ENCODE data around the gene ZMAT5. TPM values are rescaled to one million over a fixed set of nuclear protein-coding genes. Genes with fewer than 3 reads are reported as not detected.

The ZMAT5 gene
- total RNA-seq, 1 donor from 2014 or later: 22.6 TPM

GRCh38 chr22:29700900-29701154 is 66.0 kb downstream of the ZMAT5 start:
- no peak for TF ChIP-seq CTCF (IDR thresholded peaks at IDR 0.05)
- POLR2A ChIA-PET: no interaction called here
- no peak overlapping the region for H3K27ac Mint-ChIP-seq
- intact Hi-C loops (cut with micrococcal nuclease): no loop called here
- H3K4me3 Mint-ChIP-seq: no peak overlapping the region
- peaks cover 23% of the 10 kb centered on the region for H3K36me3 Mint-ChIP-seq (ENCODE audit: low read depth)
- peaks cover 20% of the 10 kb centered on the region for H3K4me1 Mint-ChIP-seq
- ATAC-seq (ENCODE audit: low read depth): no peak
- CTCF ChIA-PET: interaction anchor here (1.6 kb wide), 1 partner anchor 304 kb away, joined by 6 read pairs; no protein-coding TSS in a partner anchor
- H3K9me3 Mint-ChIP-seq: no peaks in the 10 kb centered on the region
- no peak for DNase-seq
- H3K27me3 Mint-ChIP-seq: peaks cover 4% of the 10 kb centered on the region

- Mint-ChIP-seq H3K4me1 (peaks cover 20% of the 10 kb centered on the region), H3K36me3 (ENCODE audit: low read depth) (peaks cover 28% of the 10 kb centered on the region), H3K27me3 (peaks cover 4% of the 10 kb centered on the region), H3K4me3 (no peak overlapping the region), H3K9me3 (no peaks in the 10 kb centered on the region), H3K27ac (no peak overlapping the region)
- POLR2A ChIA-PET: no interaction called here
- intact Hi-C loops (cut with micrococcal nuclease): no loop called here
- CTCF ChIA-PET: no interaction called here
- no peak for DNase-seq
- TF ChIP-seq CTCF (IDR thresholded peaks at IDR 0.05): no peak
- ATAC-seq (ENCODE audit: low read depth): no peak
Measured at GRCh38 chr22:29700206-29700899, 66.5 kb downstream of the ZMAT5 start.

DNA sequence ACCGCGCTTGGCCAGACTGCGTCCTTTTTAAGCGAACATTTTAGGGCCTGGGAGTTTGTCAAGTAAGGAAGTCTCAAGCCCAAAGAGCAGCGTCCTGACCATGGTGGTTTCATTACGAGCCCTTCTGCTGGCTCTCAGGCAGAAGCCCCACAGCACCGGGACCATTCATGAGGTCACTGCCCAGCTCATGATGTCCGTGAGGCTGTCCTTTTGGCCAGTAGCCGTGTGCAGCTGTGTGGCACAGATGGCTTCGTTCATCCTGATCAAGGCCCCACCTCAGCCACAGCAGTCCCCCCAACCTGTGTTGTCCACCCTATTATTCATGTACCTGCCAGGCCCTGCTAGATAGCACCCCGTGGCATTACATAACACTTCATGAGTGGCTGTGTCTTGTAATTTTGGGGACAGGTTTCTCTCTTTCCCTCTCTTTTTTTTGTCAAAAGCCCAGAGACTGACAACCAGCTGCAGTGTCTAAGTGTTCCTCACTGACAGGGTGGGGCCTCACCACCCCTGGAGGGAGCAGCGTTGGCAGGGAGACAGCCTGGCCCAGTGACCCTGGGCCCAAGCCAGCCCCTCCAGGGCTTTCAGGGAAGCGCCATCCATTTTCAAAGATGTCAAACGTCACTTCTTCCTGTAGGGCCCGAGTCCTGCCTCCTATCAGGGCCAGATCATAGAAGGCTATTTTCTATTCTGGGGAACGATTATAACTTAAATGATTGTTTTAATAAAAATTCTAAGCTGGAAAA is 68.8 kb downstream of the ZMAT5 start:
- ChIA-PET CTCF (no interaction called here), POLR2A (no interaction called here)
- ATAC-seq (ENCODE audit: low read depth) (no peak), DNase-seq (no peak)
- Mint-ChIP-seq H3K4me3 (no peak overlapping the region), H3K36me3 (ENCODE audit: low read depth) (peaks cover 49% of the 10 kb centered on the region), H3K27ac (no peak overlapping the region), H3K27me3 (peaks cover 2% of the 10 kb centered on the region), H3K4me1 (peaks cover 18% of the 10 kb centered on the region), H3K9me3 (no peaks in the 10 kb centered on the region)
- TF ChIP-seq CTCF (IDR thresholded peaks at IDR 0.05): no peak
- intact Hi-C loops (cut with micrococcal nuclease): no loop called here

GRCh38 chr22:29695129-29695926 is 71.5 kb downstream of the ZMAT5 start:
- H3K27ac Mint-ChIP-seq: no peak overlapping the region
- no peaks in the 10 kb centered on the region for H3K4me1 Mint-ChIP-seq
- H3K9me3 Mint-ChIP-seq: no peaks in the 10 kb centered on the region
- TF ChIP-seq CTCF (IDR thresholded peaks at IDR 0.05): no peak
- DNase-seq (no peak), ATAC-seq (ENCODE audit: low read depth) (no peak)
- POLR2A ChIA-PET: no interaction called here
- intact Hi-C loops (cut with micrococcal nuclease): no loop called here
- peaks cover 57% of the 10 kb centered on the region for H3K36me3 Mint-ChIP-seq (ENCODE audit: low read depth)
- H3K27me3 Mint-ChIP-seq: no peaks in the 10 kb centered on the region
- H3K4me3 Mint-ChIP-seq: no peak overlapping the region
- CTCF ChIA-PET: no interaction called here

DNA sequence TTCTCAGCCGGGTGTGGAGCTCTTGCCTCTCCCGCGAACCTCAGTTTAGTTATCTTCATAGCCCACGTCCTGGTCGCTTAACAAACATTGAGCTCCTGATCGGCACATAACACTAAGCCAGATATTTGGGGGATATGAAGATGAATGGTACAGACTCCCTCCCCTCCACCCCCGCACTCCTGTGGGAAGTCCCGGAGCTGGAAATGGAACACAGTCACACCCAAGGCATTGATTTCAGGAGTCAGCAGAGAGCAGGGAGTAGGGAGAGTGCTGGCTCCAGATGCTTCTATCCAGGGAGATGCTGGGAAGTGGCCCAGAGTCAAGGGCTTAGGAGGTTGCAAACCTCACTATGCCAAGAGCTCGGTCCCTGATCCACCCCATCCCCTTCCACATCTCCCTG is 73.1 kb downstream of the ZMAT5 start:
- POLR2A ChIA-PET: interaction anchor here (1.0 kb wide), 1 partner anchor 14 kb away, joined by 3 read pairs; no protein-coding TSS in a partner anchor
- CTCF ChIA-PET: no interaction called here
- Mint-ChIP-seq H3K4me3 (no peak overlapping the region), H3K36me3 (ENCODE audit: low read depth) (peaks cover 60% of the 10 kb centered on the region), H3K27me3 (no peaks in the 10 kb centered on the region), H3K4me1 (no peaks in the 10 kb centered on the region), H3K27ac (no peak overlapping the region), H3K9me3 (no peaks in the 10 kb centered on the region)
- ATAC-seq (ENCODE audit: low read depth) (no peak), DNase-seq (no peak)
- intact Hi-C loops (cut with micrococcal nuclease): no loop called here
- TF ChIP-seq CTCF (IDR thresholded peaks at IDR 0.05): no peak

Data from activated B cell treated with CpG ODN at 0.5 μM for 24 hours (primary cell).